ENCODE results near the gene IGFBPL1.

DNA sequence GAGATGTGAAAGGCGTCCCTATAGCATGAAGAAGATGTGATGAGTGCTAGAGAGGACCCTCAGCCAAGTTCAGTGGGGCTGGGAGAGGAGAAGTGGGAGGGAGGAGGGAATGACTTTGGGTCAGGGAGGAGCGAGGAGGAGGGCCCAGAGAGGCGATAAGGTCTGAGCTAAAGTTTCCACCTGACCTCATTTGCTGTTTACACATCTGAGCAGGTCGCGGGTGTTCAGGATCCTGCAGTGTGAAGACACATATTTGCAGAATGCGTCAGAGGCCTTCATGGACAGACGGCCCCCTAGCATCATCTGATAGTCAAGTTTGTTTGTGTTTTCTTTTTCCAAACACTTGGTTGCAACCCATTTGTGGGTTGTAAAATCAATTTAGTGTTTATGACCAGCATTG is 18.9 kb upstream of the IGFBPL1 start:
- TF ChIP-seq, protein P1, sequence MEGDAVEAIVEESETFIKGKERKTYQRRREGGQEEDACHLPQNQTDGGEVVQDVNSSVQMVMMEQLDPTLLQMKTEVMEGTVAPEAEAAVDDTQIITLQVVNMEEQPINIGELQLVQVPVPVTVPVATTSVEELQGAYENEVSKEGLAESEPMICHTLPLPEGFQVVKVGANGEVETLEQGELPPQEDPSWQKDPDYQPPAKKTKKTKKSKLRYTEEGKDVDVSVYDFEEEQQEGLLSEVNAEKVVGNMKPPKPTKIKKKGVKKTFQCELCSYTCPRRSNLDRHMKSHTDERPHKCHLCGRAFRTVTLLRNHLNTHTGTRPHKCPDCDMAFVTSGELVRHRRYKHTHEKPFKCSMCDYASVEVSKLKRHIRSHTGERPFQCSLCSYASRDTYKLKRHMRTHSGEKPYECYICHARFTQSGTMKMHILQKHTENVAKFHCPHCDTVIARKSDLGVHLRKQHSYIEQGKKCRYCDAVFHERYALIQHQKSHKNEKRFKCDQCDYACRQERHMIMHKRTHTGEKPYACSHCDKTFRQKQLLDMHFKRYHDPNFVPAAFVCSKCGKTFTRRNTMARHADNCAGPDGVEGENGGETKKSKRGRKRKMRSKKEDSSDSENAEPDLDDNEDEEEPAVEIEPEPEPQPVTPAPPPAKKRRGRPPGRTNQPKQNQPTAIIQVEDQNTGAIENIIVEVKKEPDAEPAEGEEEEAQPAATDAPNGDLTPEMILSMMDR (IDR thresholded peaks at IDR 0.05), result no peak
- TF ChIP-seq EZH2 (IDR thresholded peaks at IDR 0.05; ENCODE audit: borderline replicate concordance, insufficient read depth, low read depth, low read length, poor library complexity, severe bottlenecking), result no peak

All from B cell (primary cell).